Endothelial cell of umbilical vein (primary cell): ENCODE results near the gene MAN2A1. TPM values are rescaled to one million over a fixed set of nuclear protein-coding genes. Genes with fewer than 3 reads are reported as not detected.

ENCODE experiments used
- BruUV-seq: library from RNA; stranded (reverse); fragments of 400-500 nt; replicated peaks from 2 replicates; lab custom pipeline; 2021; lab: Mats Ljungman, UMichigan
- CTCF ChIA-PET: fragments of 300-600, 350-600 bp; sonication (Branson Sonifier 250); formaldehyde crosslinking; loops from one replicate; lab custom pipeline; 2021; ENCODE audit warnings: antibody characterized with exemption, inconsistent platforms; lab: Charles Lee
- POLR2A ChIA-PET: fragments of 300-600, 350-600 bp; sonication (Branson Sonifier 250); formaldehyde crosslinking; loops from one replicate; lab custom pipeline; 2021; ENCODE audit warnings: antibody characterized with exemption, inconsistent platforms; lab: Charles Lee
- DNase-seq: peaks from one replicate; pipeline ENCODE4 v3.0.0-alpha.2; 2011; ENCODE audit warnings: low read depth, low spot score
- FAIRE-seq: peaks from 2 replicates; lab custom pipeline; 2011; peaks lifted over from hg19 to GRCh38; lab: Jason Lieb, UNC
- H2AFZ ChIP-seq: 2 replicates; pipeline ENCODE4 v1.6.0; 2012; ENCODE audit warnings: low read depth, low read length, control low read depth, inconsistent platforms
- H3K27ac ChIP-seq: 2 replicates; pipeline ENCODE4 v1.5.1; 2011; ENCODE audit warnings: low read depth, mild to moderate bottlenecking, control low read depth, low read length, moderate library complexity; ENCODE audit not compliant: insufficient read depth
- H3K27me3 ChIP-seq, 2 experiments: 2 replicates each; pipeline versions ENCODE4 v1.6.0 to v1.6.1; 2011; ENCODE audit warnings: low read length in 2 of 2, mixed read lengths in 1 of 2; ENCODE audit not compliant: control insufficient read depth in 2 of 2, insufficient read depth in 2 of 2
- H3K36me3 ChIP-seq, 2 experiments: 2 replicates in 1 of 2; 3 replicates in 1 of 2; pipeline ENCODE4 v1.5.1; 2011; ENCODE audit warnings: low read length in 2 of 2, mild to moderate bottlenecking in 1 of 2, moderate library complexity in 1 of 2; ENCODE audit not compliant: control insufficient read depth in 2 of 2, insufficient read depth in 2 of 2; ENCODE audit errors: extremely low read depth in 1 of 2
- H3K4me1 ChIP-seq: 3 replicates; pipeline ENCODE4 v1.5.1; 2011; ENCODE audit warnings: mild to moderate bottlenecking, low read length; ENCODE audit not compliant: control insufficient read depth, insufficient read depth; ENCODE audit errors: extremely low read depth
- H3K4me2 ChIP-seq: 2 replicates; pipeline ENCODE4 v1.6.1; 2011; ENCODE audit warnings: low read length, control low read depth, mixed read lengths; ENCODE audit not compliant: insufficient read depth
- H3K4me3 ChIP-seq, 3 experiments: fragments of 200-600 bp in 1 of 3; sonication (generic), shearing (Covaris generic) in 1 of 3; replicated peaks in 1 of 3; 2 replicates each; pipeline ENCODE4 v1.5.1; 2011 to 2016; ENCODE audit warnings: control low read depth in 3 of 3, low read length in 3 of 3, mild to moderate bottlenecking in 2 of 3, inconsistent platforms in 1 of 3, low read depth in 1 of 3, moderate library complexity in 1 of 3; ENCODE audit not compliant: insufficient read depth in 1 of 3
- H3K79me2 ChIP-seq: 2 replicates; pipeline ENCODE4 v1.6.0; 2012; ENCODE audit warnings: low read length, inconsistent platforms; ENCODE audit not compliant: control insufficient read depth, insufficient read depth
- H3K9ac ChIP-seq: replicated peaks from 2 replicates; pipeline ENCODE3; 2011; ENCODE audit warnings: low read length, control low read depth; ENCODE audit not compliant: insufficient read depth; ENCODE audit errors: extremely low read depth
- H3K9me1 ChIP-seq: replicated peaks from 3 replicates; pipeline ENCODE4 v1.6.0; 2011; ENCODE audit warnings: mild to moderate bottlenecking, low read length; ENCODE audit not compliant: control insufficient read depth, insufficient read depth; ENCODE audit errors: extremely low read depth
- H3K9me3 ChIP-seq: replicated peaks from 2 replicates; pipeline ENCODE4 v1.5.1; 2012; ENCODE audit warnings: low read length, inconsistent platforms; ENCODE audit not compliant: control insufficient read depth, insufficient read depth
- H4K20me1 ChIP-seq: replicated peaks from 2 replicates; pipeline ENCODE3; 2011; ENCODE audit warnings: mild to moderate bottlenecking, low read length; ENCODE audit not compliant: control insufficient read depth, insufficient read depth; ENCODE audit errors: extremely low read depth
- CTCF ChIP-seq, 2 donors: IDR thresholded peaks; 1 replicate in 1 of 2; 2 replicates in 1 of 2; pipeline ENCODE4 v1.5.1; 2011; ENCODE audit warnings: low read length in 2 of 2, mild to moderate bottlenecking in 2 of 2, moderate library complexity in 2 of 2, control low read depth in 1 of 2, inconsistent platforms in 1 of 2, low read depth in 1 of 2; ENCODE audit not compliant: insufficient read depth in 1 of 2; ENCODE audit errors: extremely low read depth in 1 of 2
- EZH2 ChIP-seq: IDR thresholded peaks from 2 replicates; pipeline ENCODE4 v1.6.1; 2012; ENCODE audit warnings: borderline replicate concordance, low read depth, mild to moderate bottlenecking, moderate library complexity, low read length, inconsistent platforms; ENCODE audit not compliant: severe bottlenecking
- FOS ChIP-seq: IDR thresholded peaks from 2 replicates; pipeline ENCODE4 v1.6.1; 2011; ENCODE audit warnings: mild to moderate bottlenecking, low read length, moderate library complexity, borderline replicate concordance; ENCODE audit not compliant: insufficient read depth
- GATA2 ChIP-seq: IDR thresholded peaks from 2 replicates; pipeline ENCODE4 v1.7.0; 2011; ENCODE audit warnings: low read depth, mild to moderate bottlenecking, moderate library complexity, mixed read lengths, low read length; ENCODE audit not compliant: insufficient read length, insufficient read depth
- JUN ChIP-seq: IDR thresholded peaks from 2 replicates; pipeline ENCODE4 v1.6.1; 2011; ENCODE audit warnings: borderline replicate concordance, low read depth; ENCODE audit not compliant: insufficient read length, insufficient read depth
- MAX ChIP-seq: IDR thresholded peaks from 2 replicates; pipeline ENCODE4 v1.6.1; 2011; ENCODE audit not compliant: insufficient read depth, insufficient read length
- MYC ChIP-seq: IDR thresholded peaks from one replicate; pipeline ENCODE4 v1.6.1; 2011; ENCODE audit warnings: mild to moderate bottlenecking, low read depth, low read length
- POLR2A ChIP-seq: IDR thresholded peaks from 2 replicates; pipeline ENCODE4 v1.6.1; 2012; ENCODE audit warnings: low read depth, mild to moderate bottlenecking, control low read depth, low read length
- POLR2AphosphoS5 ChIP-seq: IDR thresholded peaks from 2 replicates; pipeline ENCODE4 v1.6.1; 2012; ENCODE audit warnings: low read depth, mild to moderate bottlenecking, control low read depth, low read length, moderate library complexity; ENCODE audit not compliant: insufficient read depth
- dilution Hi-C: fragments of 300-500 bp; cut with MboI; formaldehyde crosslinking; loops from one replicate; pipeline ENCODE4 v1.15.0; 2019; ENCODE audit warnings: low sequenced_read_pairs; ENCODE audit not compliant: extremely low pct_ligation_motif_present
- intact Hi-C: fragments of 100-400 bp; cut with micrococcal nuclease; formaldehyde crosslinking; loops from one replicate; pipeline ENCODE4 v1.10.0; 2022
- polyA plus RNA-seq, 4 experiments: library from polyadenylated mRNA; depleted of rRNA in 3 of 4; stranded (reverse) in 3 of 4; unstranded in 1 of 4; fragments of >200 nt; gene quantifications; 2 replicates each; pipeline versions ENCODE4 v1.2.1 to v1.2.3, GENCODE V29; 2011 to 2012; ENCODE audit warnings: missing spikeins in 1 of 4
- total RNA-seq: library from RNA; stranded (reverse); gene quantifications from 2 replicates; pipeline ENCODE4 v1.2.3, GENCODE V29; 2021

Gene MAN2A1
- total and polyA plus RNA-seq, 2 donors (not counting 3 experiments of a cell fraction or from before 2014, with no cell fraction given), result 20.8 to 54.8 TPM

- Histone ChIP-seq H3K27me3 (no peaks in the 10 kb centered on the region), H3K36me3 (no peaks in the 10 kb centered on the region), H3K9ac (no peak overlapping the region), H2AFZ (no peak overlapping the region), H3K9me3 (no peaks in the 10 kb centered on the region), H3K4me3 (no peak overlapping the region), H3K9me1 (no peaks in the 10 kb centered on the region), H3K4me1 (peaks cover 16% of the 10 kb centered on the region), H3K79me2 (no peaks in the 10 kb centered on the region), H3K27ac (no peak overlapping the region), H4K20me1 (no peaks in the 10 kb centered on the region), H3K4me2 (no peak overlapping the region)
- intact Hi-C loops (loop anchor here (1.0 to 5.0 kb wide), 2 partner anchors 12 to 994 kb away; no protein-coding TSS in a partner anchor), dilution Hi-C loops (no loop called here)
- CTCF ChIA-PET, result no interaction called here
- BruUV-seq, result no TSS peak
- POLR2A ChIA-PET, result no interaction called here
- TF ChIP-seq MYC (no peak), POLR2A (no peak), CTCF (IDR thresholded peaks at IDR 0.05; ENCODE audit: extremely low read depth in 1 of 2, insufficient read depth in 1 of 2, low read depth in 1 of 2, low read length in 2 of 2) (no peak), JUN (no peak), MAX (no peak)
- DNase-seq (no peak), FAIRE-seq (no peak)
Observed at GRCh38 chr5:109655841-109656240, 33.9 kb upstream of the MAN2A1 start.

GRCh38 chr5:109656829-109657228 is 32.9 kb upstream of the MAN2A1 start:
- intact Hi-C loops, result loop anchor here (1.0 to 5.0 kb wide), 4 partner anchors 11 to 995 kb away; partner anchors contain the start of gene MAN2A1

More at GRCh38 chr5:109656829-109657228, 32.9 kb upstream of the MAN2A1 start:
- BruUV-seq, result no TSS peak
- Histone ChIP-seq H3K27me3 (no peaks in the 10 kb centered on the region), H3K4me2 (peak overlapping the region; percentile 40), H4K20me1 (no peaks in the 10 kb centered on the region), H3K9ac (peak overlapping the region; percentile 64), H3K27ac (peak overlapping the region; percentile 80), H3K4me3 (no peak overlapping the region), H3K79me2 (no peaks in the 10 kb centered on the region), H3K9me3 (no peaks in the 10 kb centered on the region), H3K36me3 (no peaks in the 10 kb centered on the region), H3K4me1 (peaks cover 16% of the 10 kb centered on the region), H3K9me1 (no peaks in the 10 kb centered on the region), H2AFZ (peak overlapping the region; percentile 55)
- ChIA-PET POLR2A (interaction anchor here (0.8 kb wide), 1 partner anchor 36 kb away, joined by 5 read pairs; no protein-coding TSS in a partner anchor), CTCF (interaction anchor here (0.7 kb wide), 1 partner anchor 31 kb away, joined by 3 read pairs; no protein-coding TSS in a partner anchor)
- DNase-seq (peak; percentile 60), FAIRE-seq (peak; percentile 75)
- dilution Hi-C loops, result no loop called here
- TF ChIP-seq POLR2AphosphoS5 (peak; percentile 81), JUN (peak; percentile 69), POLR2A (no peak), FOS (peak; percentile 78), MAX (no peak), MYC (no peak), EZH2 (no peak), CTCF (IDR thresholded peaks at IDR 0.05; ENCODE audit: extremely low read depth in 1 of 2, insufficient read depth in 1 of 2, low read depth in 1 of 2, low read length in 2 of 2) (no peak), GATA2 (peak; percentile 99)
